ENCODE results near the gene DNAH7. TPM values are rescaled to one million over a fixed set of nuclear protein-coding genes. Genes with fewer than 3 reads are reported as not detected.

Gene DNAH7
- total and polyA plus RNA-seq, 9 of the 15 experiments (the other 6 are each of a cell fraction or from before 2014, with no cell fraction given), result 0.03 to 0.42 (median 0.18) TPM

DNA sequence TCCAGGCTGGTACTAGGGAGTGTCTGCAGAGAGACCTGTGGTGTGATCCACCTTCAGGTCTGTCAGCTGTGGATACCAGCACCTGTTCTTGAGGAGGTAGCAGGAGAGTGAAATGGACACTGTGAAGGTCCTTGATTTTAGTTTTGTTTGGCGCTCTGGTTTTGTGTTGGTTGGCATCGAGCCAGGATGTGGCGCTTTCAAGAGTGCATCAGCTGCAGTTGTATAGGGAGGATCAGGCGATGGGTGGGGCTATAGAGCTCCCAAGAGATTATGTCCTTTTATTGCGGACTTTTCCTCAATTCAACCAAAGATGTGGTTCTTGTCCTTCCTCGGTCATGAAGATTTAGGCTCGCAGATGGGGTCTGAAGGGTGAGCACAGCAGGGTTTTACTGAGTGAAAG, 374.1 kb downstream of the DNAH7 start:
- H3K4me1 ChIP-seq (replicated peaks in 1 of 2; ENCODE audit: control insufficient read depth in 2 of 2, insufficient read depth in 2 of 2, low read length in 2 of 2), result peaks cover 0 to 6% of the 10 kb centered on the region in 2 experiments; a peak in 3 of 5 replicates
- no peaks in the 10 kb centered on the region for H4K20me1 ChIP-seq (replicated peaks; ENCODE audit: control insufficient read depth, insufficient read depth, low read length)
- no peak overlapping the region for H2AFZ ChIP-seq (ENCODE audit: low read depth, low read length)
- H3K27me3 ChIP-seq (ENCODE audit: control insufficient read depth in 2 of 2, insufficient read depth in 2 of 2, low read length in 2 of 2), result no peaks in the 10 kb centered on the region
- TF ChIP-seq, protein P1, sequence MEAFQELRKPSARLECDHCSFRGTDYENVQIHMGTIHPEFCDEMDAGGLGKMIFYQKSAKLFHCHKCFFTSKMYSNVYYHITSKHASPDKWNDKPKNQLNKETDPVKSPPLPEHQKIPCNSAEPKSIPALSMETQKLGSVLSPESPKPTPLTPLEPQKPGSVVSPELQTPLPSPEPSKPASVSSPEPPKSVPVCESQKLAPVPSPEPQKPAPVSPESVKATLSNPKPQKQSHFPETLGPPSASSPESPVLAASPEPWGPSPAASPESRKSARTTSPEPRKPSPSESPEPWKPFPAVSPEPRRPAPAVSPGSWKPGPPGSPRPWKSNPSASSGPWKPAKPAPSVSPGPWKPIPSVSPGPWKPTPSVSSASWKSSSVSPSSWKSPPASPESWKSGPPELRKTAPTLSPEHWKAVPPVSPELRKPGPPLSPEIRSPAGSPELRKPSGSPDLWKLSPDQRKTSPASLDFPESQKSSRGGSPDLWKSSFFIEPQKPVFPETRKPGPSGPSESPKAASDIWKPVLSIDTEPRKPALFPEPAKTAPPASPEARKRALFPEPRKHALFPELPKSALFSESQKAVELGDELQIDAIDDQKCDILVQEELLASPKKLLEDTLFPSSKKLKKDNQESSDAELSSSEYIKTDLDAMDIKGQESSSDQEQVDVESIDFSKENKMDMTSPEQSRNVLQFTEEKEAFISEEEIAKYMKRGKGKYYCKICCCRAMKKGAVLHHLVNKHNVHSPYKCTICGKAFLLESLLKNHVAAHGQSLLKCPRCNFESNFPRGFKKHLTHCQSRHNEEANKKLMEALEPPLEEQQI (IDR thresholded peaks at IDR 0.05), result 0 out of 2 replicates have a peak, but pooled peaks have one; percentile 7
- TF ChIP-seq, protein P2, sequence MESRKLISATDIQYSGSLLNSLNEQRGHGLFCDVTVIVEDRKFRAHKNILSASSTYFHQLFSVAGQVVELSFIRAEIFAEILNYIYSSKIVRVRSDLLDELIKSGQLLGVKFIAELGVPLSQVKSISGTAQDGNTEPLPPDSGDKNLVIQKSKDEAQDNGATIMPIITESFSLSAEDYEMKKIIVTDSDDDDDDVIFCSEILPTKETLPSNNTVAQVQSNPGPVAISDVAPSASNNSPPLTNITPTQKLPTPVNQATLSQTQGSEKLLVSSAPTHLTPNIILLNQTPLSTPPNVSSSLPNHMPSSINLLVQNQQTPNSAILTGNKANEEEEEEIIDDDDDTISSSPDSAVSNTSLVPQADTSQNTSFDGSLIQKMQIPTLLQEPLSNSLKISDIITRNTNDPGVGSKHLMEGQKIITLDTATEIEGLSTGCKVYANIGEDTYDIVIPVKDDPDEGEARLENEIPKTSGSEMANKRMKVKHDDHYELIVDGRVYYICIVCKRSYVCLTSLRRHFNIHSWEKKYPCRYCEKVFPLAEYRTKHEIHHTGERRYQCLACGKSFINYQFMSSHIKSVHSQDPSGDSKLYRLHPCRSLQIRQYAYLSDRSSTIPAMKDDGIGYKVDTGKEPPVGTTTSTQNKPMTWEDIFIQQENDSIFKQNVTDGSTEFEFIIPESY (CRISPR knock-in tag; IDR thresholded peaks at IDR 0.05), result peak; percentile 95
- TF ChIP-seq MYNN (IDR thresholded peaks at IDR 0.05) (no peak), MYNN (CRISPR knock-in tag; IDR thresholded peaks at IDR 0.05) (no peak), NFIC (IDR thresholded peaks at IDR 0.05) (peak; percentile 92), ZC3H11A (IDR thresholded peaks at IDR 0.05; ENCODE audit: low read depth, low read length) (no peak)
- H3K4me3 ChIP-seq, result no peak overlapping the region
- ChIA-PET POLR2A (no interaction called here), CTCF (ENCODE audit: low intra/inter-chr PET ratio) (no interaction called here)
- H3K9me1 ChIP-seq (ENCODE audit: control insufficient read depth, insufficient read depth, low read length), result no peaks in the 10 kb centered on the region
- no TSS peak for BruUV-seq (replicated peaks)
- peaks cover 3% of the 10 kb centered on the region; the same call in 1 of the 2 replicates for H3K9me3 ChIP-seq (replicated peaks; ENCODE audit: control insufficient read depth, insufficient read depth, low read depth, low read length)
- H3K79me2 ChIP-seq (ENCODE audit: control insufficient read depth, insufficient read depth, low read length), result peaks cover 44% of the 10 kb centered on the region
- no peaks in the 10 kb centered on the region for H3K36me3 ChIP-seq (ENCODE audit: control insufficient read depth, insufficient read depth, low read length)
- no peak overlapping the region for H3K9ac ChIP-seq (ENCODE audit: insufficient read depth in 1 of 2, low read depth in 2 of 2, low read length in 2 of 2)
- peak overlapping the region; percentile 62; the same call in 1 of the 3 replicates for H3K27ac ChIP-seq (ENCODE audit: extremely low read depth, low read depth, low read length)
- ATAC-seq (peak; percentile 44), DNase-seq (ENCODE audit: extremely low read depth in 1 of 4, low spot score in 3 of 4) (peak in 1 of 4 experiments; percentile 11), FAIRE-seq (no peak)
- intact Hi-C loops (cut with micrococcal nuclease) (no loop called here), in situ Hi-C loops (cut with MboI) (no loop called here)
- WGBS (ENCODE audit: insufficient coverage, low coverage, missing lambda C conversion rate), result 92% methylated on average over 5 of the region's 7 CpGs
- no peak overlapping the region for H3K4me2 ChIP-seq (ENCODE audit: insufficient read depth, low read length)

Data from K562 (cell line).